ENCODE data around the gene ACTR6.

Gene ACTR6

GRCh38 chr12:100268835-100269564 is 68.4 kb downstream of the ACTR6 start:
- DNase-seq: peak; percentile 12

- DNase-seq: no peak
Observed at GRCh38 chr12:100273782-100274181, 73.2 kb downstream of the ACTR6 start.
